SIG-M5 treated with dmso at 0.1 percent for 504 hours (cell line): ENCODE data around the gene AXIN2.
"Not testable (repeated sequence)": the region's sequence is repeated elsewhere in the genome, so short reads cannot be mapped to it uniquely, and the experiment has no call there.

Source experiments
- DNase-seq: peaks from one replicate; lab custom pipeline; 2025; ENCODE audit not compliant: unreplicated experiment; lab: John Stamatoyannopoulos, UW

The AXIN2 gene

DNA sequence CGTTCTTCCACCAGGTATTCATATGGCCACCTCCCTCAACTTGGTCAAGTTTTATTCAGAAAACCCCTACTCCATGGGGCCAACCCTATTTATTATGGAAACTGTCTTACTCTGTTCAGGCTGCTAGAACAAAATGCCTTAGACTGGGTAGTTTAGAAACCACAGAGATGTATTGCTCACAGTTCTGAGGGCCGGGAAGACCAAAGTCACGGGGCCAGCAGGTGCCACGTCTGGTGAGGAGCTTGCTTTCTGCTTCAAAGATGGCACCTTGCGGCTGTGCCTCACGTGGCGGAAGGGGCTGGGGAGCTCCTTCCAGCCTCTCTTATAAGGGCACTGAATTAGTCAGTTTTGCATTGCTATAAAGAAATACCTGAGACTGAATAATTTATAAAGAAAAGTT lies 74.3 kb downstream of the AXIN2 start:
- no peak for DNase-seq

GRCh38 chr17:65485388-65486299 lies 75.8 kb downstream of the AXIN2 start:
- DNase-seq, result peak; percentile 4

- not testable (repeated sequence) for DNase-seq
Measured at GRCh38 chr17:65484405-65484804, 77.0 kb downstream of the AXIN2 start.

GRCh38 chr17:65483438-65483837 lies 78.0 kb downstream of the AXIN2 start:
- DNase-seq, result no peak

DNA sequence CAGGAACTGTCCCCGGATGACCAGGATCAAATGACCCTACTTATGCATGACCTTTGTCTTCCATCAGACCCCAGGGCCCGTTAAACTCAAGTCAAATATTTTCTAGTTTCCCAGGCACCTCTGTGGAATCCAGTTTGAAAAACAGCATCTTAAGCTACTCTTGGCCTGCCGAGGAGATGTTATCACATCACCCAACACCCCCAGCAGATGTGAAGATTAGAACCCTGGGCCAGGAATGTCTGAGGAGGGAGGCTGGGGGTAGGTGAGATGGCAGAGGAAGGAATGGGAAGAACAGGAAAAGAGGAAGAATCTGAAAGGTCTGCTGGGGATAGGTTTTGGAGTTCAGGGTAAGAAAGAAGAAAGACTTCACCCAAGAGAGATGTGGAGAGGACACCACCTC lies 79.2 kb downstream of the AXIN2 start:
- DNase-seq, result no peak

DNA sequence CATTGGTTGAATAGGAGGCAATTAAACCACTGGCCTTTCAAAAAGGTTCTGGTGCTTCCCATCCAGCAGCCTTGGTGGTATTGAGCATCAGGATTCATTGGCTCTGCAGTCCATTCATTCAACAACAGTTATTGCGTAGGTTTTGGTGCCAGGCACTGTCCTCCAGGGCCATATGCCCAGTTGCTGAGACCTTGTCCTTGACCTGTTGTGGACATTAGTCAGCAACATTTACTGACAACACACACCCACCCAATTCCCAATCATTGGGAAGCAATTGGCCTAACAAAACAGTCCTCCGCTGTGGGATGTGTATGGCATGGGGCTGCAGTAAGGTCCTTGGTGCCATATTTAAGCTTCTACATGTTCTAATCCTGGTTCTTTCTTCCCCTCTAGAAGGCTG lies 82.2 kb downstream of the AXIN2 start:
- DNase-seq, result no peak
